GM12865 (cell line): ENCODE results near the gene WSB1.
A peak's percentile ranks its signal among the peaks of the same experiment; 100 is the strongest.
"Not testable (repeated sequence)": the region's sequence is repeated elsewhere in the genome, so short reads cannot be mapped to it uniquely, and the experiment has no call there.

Source experiments
- DNase-seq: peaks from one replicate; pipeline ENCODE4 v3.0.0; 2010; ENCODE audit warnings: low read depth
- H3K4me3 ChIP-seq: 2 replicates; pipeline ENCODE4 v1.5.1; 2011; ENCODE audit warnings: mild to moderate bottlenecking, low read depth, low read length, control low read depth
- TF ChIP-seq, protein P1 (sequence below): IDR thresholded peaks from 2 replicates; pipeline ENCODE4 v1.5.1; 2011; ENCODE audit warnings: low read length, control low read depth, low read depth, inconsistent platforms; ENCODE audit not compliant: insufficient read depth; ENCODE audit errors: missing control alignments

WSB1 gene, protein sequence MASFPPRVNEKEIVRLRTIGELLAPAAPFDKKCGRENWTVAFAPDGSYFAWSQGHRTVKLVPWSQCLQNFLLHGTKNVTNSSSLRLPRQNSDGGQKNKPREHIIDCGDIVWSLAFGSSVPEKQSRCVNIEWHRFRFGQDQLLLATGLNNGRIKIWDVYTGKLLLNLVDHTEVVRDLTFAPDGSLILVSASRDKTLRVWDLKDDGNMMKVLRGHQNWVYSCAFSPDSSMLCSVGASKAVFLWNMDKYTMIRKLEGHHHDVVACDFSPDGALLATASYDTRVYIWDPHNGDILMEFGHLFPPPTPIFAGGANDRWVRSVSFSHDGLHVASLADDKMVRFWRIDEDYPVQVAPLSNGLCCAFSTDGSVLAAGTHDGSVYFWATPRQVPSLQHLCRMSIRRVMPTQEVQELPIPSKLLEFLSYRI

DNA sequence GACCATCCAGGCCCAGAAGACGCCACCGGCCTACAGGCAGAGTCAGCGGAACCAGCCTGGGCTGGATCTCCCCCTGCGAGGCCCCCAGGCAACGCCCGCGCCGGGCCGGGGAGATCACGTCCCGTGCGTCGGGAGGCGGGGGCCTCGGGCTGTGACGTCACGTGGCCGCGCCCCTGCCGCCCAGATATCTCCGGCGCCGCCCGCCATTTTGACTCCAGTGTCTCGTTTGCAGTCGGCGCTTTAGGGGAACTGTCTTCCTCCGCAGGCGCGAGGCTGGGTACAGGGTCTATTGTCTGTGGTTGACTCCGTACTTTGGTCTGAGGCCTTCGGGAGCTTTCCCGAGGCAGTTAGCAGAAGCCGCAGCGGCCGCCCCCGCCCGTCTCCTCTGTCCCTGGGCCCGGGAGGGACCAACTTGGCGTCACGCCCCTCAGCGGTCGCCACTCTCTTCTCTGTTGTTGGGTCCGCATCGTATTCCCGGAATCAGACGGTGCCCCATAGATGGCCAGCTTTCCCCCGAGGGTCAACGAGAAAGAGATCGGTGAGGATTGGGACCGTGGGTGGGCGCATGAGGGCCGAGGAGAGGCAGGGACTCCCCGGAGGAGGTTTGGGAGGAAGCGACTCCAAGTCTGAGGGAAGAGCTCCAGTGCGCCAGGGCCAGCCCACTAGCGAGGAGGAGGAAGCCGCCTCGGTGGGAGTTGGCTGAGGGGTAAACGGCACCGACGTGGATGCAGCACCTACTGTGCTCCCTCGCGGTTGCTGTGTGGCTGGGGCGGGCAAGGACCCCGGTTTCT, at the start of gene WSB1:
Gene WSB1 (plus strand): TSS at position 217 of the 791 bp plus-strand sequence. CDS start 282 bp downstream, at position 499.
- peak within 1 kb of the TSS; percentile 98 for H3K4me3 ChIP-seq
- TF ChIP-seq, protein P1, sequence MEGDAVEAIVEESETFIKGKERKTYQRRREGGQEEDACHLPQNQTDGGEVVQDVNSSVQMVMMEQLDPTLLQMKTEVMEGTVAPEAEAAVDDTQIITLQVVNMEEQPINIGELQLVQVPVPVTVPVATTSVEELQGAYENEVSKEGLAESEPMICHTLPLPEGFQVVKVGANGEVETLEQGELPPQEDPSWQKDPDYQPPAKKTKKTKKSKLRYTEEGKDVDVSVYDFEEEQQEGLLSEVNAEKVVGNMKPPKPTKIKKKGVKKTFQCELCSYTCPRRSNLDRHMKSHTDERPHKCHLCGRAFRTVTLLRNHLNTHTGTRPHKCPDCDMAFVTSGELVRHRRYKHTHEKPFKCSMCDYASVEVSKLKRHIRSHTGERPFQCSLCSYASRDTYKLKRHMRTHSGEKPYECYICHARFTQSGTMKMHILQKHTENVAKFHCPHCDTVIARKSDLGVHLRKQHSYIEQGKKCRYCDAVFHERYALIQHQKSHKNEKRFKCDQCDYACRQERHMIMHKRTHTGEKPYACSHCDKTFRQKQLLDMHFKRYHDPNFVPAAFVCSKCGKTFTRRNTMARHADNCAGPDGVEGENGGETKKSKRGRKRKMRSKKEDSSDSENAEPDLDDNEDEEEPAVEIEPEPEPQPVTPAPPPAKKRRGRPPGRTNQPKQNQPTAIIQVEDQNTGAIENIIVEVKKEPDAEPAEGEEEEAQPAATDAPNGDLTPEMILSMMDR = no peak
- peak; percentile 94 for DNase-seq

DNA sequence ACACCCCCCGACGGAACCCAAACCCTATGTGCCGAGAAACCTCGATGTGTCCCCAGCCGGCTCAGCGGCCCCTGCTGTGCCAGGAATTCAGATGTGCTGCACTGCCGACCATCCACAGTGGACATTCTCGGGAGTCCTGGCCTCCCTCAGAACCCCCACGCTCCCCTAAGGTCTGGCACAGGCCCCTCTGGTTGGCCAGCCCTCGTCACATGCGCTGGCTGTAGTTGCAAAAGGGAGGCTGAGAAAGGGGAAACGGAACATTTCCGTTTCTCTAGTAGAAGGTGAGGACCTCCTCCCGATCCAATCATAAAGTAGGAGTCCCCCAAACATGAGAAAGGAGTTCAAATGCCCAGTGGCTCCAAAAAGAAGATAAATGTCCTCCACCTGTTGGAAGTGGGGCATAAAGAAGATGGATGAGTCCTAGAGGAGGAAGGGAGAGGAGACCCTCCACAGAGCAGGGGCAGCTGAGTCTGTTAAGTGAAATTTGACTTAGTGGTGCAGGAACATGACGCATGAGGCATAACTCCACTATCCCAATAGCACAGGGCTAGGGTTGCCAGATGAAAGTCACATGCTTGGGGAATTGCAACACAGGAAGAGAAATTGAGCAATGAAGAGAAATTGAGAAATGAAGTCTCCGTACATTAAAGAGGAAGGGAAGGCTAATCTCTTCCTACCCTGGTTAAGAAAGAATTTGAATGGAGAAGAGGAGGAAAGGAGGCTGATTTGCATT, 49.3 kb upstream of the WSB1 start:
- TF ChIP-seq, protein P1 = no peak
- DNase-seq = no peak

DNA sequence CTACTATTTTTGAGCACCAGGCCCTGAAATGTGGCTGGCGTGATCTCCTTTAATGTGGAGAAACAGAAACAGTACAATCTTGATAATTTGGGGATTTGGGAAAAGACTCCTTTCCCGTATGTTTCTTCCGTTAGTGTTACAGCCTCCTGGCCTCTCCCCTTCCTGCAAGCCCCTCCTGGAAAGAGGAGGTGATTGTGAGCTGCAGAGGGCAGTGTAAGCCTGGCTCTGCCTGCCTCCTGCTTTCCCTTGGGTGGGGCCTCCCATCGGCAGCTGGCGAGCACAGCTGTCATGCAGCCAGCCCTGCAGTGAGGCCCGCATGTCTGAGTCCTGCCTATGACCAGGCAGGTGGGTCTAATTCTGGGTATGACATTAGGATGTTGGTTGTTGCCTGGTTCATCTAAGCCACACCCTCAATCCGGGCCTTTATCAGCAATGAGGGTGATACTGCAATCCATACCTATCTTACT, 48.7 kb upstream of the WSB1 start:
- peak; percentile 88 for DNase-seq
- TF ChIP-seq, protein P1 = peak; percentile 76

More for the DNA sequence above, 49.3 kb upstream of the WSB1 start:
- no peak overlapping the region for H3K4me3 ChIP-seq

GRCh38 chr17:27246537-27246936, 47.4 kb upstream of the WSB1 start:
- DNase-seq = no peak
- H3K4me3 ChIP-seq = no peak overlapping the region
- TF ChIP-seq, protein P1 = no peak

More for the DNA sequence above, 48.7 kb upstream of the WSB1 start:
- H3K4me3 ChIP-seq = no peak overlapping the region

GRCh38 chr17:27247071-27247957, 46.6 kb upstream of the WSB1 start:
- H3K4me3 ChIP-seq = no peak overlapping the region
- no peak for DNase-seq
- TF ChIP-seq, protein P1 = no peak

GRCh38 chr17:27247958-27248342, 46.0 kb upstream of the WSB1 start:
- no peak overlapping the region for H3K4me3 ChIP-seq
- TF ChIP-seq, protein P1 = no peak
- no peak for DNase-seq

DNA sequence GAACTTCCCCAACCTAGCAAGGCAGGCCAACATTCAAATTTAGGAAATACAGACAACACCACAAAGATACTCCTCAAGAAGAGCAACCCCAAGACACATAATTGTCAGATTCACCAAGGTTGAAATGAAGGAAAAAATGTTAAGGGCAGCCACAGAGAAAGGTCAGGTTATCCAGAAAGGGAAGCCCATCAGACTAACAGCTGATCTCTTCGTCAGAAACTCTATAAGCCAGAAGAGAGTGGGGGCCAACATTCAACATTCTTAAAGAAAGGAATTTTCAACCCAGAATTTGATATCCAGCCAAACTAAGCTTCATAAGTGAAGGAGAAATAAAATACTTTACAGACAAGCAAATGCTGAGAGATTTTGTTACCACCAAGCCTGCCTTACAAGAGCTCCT, 43.1 kb upstream of the WSB1 start:
- DNase-seq, H3K4me3 ChIP-seq: not testable (repeated sequence)

DNA sequence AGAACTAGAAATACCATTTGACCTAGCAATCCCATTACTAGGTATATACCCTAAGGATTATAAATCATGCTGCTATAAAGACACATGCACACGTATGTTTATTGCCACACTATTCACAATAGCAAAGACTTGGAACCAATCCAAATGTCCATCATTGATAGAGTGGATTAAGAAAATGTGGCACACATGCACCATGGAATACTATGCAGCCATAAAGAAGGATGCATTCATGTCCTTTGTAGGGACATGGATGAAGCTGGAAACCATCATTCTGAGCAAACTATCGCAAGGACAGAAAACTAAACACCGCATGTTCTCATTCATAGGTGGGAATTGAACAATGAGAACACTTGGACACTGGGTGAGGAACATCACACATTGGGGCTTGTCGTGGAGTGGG, 39.1 kb upstream of the WSB1 start:
- DNase-seq, H3K4me3 ChIP-seq: not testable (repeated sequence)
